CD14-positive monocyte (primary cell): Measurements from ENCODE around the gene LMO7. TPM values are rescaled to one million over a fixed set of nuclear protein-coding genes. Genes with fewer than 3 reads are reported as not detected.

Experiments used
- DNase-seq, 3 donors: peaks; one replicate each; pipeline ENCODE4 v3.0.0-alpha.2; 2011 to 2022
- H2AFZ ChIP-seq: 2 replicates; pipeline ENCODE4 v1.6.0; 2012; ENCODE audit warnings: mild to moderate bottlenecking, low read depth, low read length, inconsistent platforms; ENCODE audit not compliant: insufficient read depth, poor library complexity, severe bottlenecking
- H3K27ac ChIP-seq, 2 donors: 1 replicate in 1 of 2; 2 replicates in 1 of 2; pipeline ENCODE4 v1.5.1; 2012 to 2013; ENCODE audit warnings: low read length in 2 of 2, control low read depth in 1 of 2, inconsistent platforms in 1 of 2, low read depth in 1 of 2, mild to moderate bottlenecking in 1 of 2
- H3K27me3 ChIP-seq, 2 donors: one replicate each; pipeline versions ENCODE4 v1.6.0 to v1.6.1; 2011 to 2013; ENCODE audit warnings: low read length in 2 of 2; ENCODE audit not compliant: control insufficient read depth in 2 of 2, insufficient read depth in 2 of 2
- H3K36me3 ChIP-seq, 2 donors: replicated peaks in 1 of 2; 1 replicate in 1 of 2; 2 replicates in 1 of 2; pipeline versions ENCODE4 v1.5.1 to v1.6.1; 2012 to 2013; ENCODE audit warnings: low read length in 2 of 2, control low read depth in 1 of 2, inconsistent platforms in 1 of 2, mild to moderate bottlenecking in 1 of 2; ENCODE audit not compliant: insufficient read depth in 2 of 2, control insufficient read depth in 1 of 2
- H3K4me1 ChIP-seq, 2 donors: 1 replicate in 1 of 2; 2 replicates in 1 of 2; pipeline versions ENCODE4 v1.5.1 to v1.6.1; 2012 to 2013; ENCODE audit warnings: low read length in 2 of 2, control low read depth in 1 of 2, inconsistent platforms in 1 of 2, mild to moderate bottlenecking in 1 of 2, moderate library complexity in 1 of 2; ENCODE audit not compliant: insufficient read depth in 2 of 2, control insufficient read depth in 1 of 2
- H3K4me2 ChIP-seq: replicated peaks from 2 replicates; pipeline ENCODE3; 2012; ENCODE audit warnings: low read length, moderate library complexity, mild to moderate bottlenecking; ENCODE audit not compliant: poor library complexity, severe bottlenecking; ENCODE audit errors: extremely low read depth
- H3K4me3 ChIP-seq, 3 experiments: fragments of 200-600 bp in 1 of 3; sonication (generic) in 1 of 3; replicated peaks in 1 of 3; 1 replicate in 2 of 3; 2 replicates in 1 of 3; pipeline ENCODE4 v1.5.1; 2011 to 2013; ENCODE audit warnings: low read length in 3 of 3, mild to moderate bottlenecking in 3 of 3, control low read depth in 2 of 3, low read depth in 2 of 3, inconsistent platforms in 1 of 3, moderate library complexity in 1 of 3
- H3K79me2 ChIP-seq: 2 replicates; pipeline ENCODE4 v1.6.0; 2012; ENCODE audit warnings: mild to moderate bottlenecking, control low read depth, inconsistent platforms, low read length, moderate library complexity; ENCODE audit not compliant: insufficient read depth
- H3K9ac ChIP-seq: 2 replicates; pipeline ENCODE4 v1.6.0; 2017; ENCODE audit warnings: low read length, mild to moderate bottlenecking; ENCODE audit not compliant: insufficient read depth, poor library complexity, severe bottlenecking
- H3K9me3 ChIP-seq, 2 donors: replicated peaks in 1 of 2; 1 replicate in 1 of 2; 2 replicates in 1 of 2; pipeline versions ENCODE4 v1.5.1 to v1.6.1; 2012 to 2013; ENCODE audit warnings: low read length in 2 of 2, control low read depth in 1 of 2; ENCODE audit not compliant: control insufficient read depth in 1 of 2, insufficient read depth in 1 of 2
- H4K20me1 ChIP-seq: 2 replicates; pipeline ENCODE4 v1.6.0; 2012; ENCODE audit warnings: mild to moderate bottlenecking, low read length, control low read depth, moderate library complexity; ENCODE audit not compliant: insufficient read depth
- H3K27ac Mint-ChIP-seq, 7 donors: one replicate each; pipeline ENCODE4 v1.8.0; 2020; ENCODE audit warnings: mild to moderate bottlenecking in 7 of 7, mixed read lengths in 7 of 7, moderate library complexity in 6 of 7, inconsistent platforms in 2 of 7
- H3K27me3 Mint-ChIP-seq, 3 donors: one replicate each; pipeline ENCODE4 v1.8.0; 2021 to 2022; ENCODE audit warnings: low read depth in 3 of 3, mild to moderate bottlenecking in 3 of 3, mixed read lengths in 3 of 3, moderate library complexity in 3 of 3, inconsistent platforms in 1 of 3
- H3K36me3 Mint-ChIP-seq, 2 donors: one replicate each; pipeline ENCODE4 v1.8.0; 2020; ENCODE audit warnings: mixed read lengths in 2 of 2, inconsistent platforms in 1 of 2, mild to moderate bottlenecking in 1 of 2
- H3K4me1 Mint-ChIP-seq: one replicate; pipeline ENCODE4 v1.8.0; 2020; ENCODE audit warnings: mild to moderate bottlenecking, mixed read lengths
- H3K4me3 Mint-ChIP-seq, 2 donors: one replicate each; pipeline ENCODE4 v1.8.0; 2020; ENCODE audit warnings: mild to moderate bottlenecking in 2 of 2, mixed read lengths in 2 of 2, moderate library complexity in 1 of 2
- H3K9me3 Mint-ChIP-seq, 7 donors: one replicate each; pipeline ENCODE4 v1.8.0; 2020 to 2022; ENCODE audit warnings: mixed read lengths in 7 of 7, mild to moderate bottlenecking in 6 of 7, moderate library complexity in 6 of 7, inconsistent platforms in 2 of 7
- CTCF ChIP-seq: fragments of 200-600 bp; IDR thresholded peaks from one replicate; pipeline ENCODE4 v1.8.0; 2022; ENCODE audit warnings: antibody characterized with exemption, mild to moderate bottlenecking
- WGBS: methylation state at CpG from one replicate; pipeline ENCODE4 v1.1.5; 2013; ENCODE audit warnings: missing lambda C conversion rate; ENCODE audit not compliant: insufficient coverage; 5-methylcytosine and 5-hydroxymethylcytosine counted together
- intact Hi-C, 2 donors: fragments of 100-400 bp; cut with micrococcal nuclease; formaldehyde crosslinking; loops; one replicate each; pipeline versions ENCODE4 v1.15.0 to v1.15.1; 2023
- polyA minus RNA-seq: library from RNA; depleted of rRNA, polyadenylated mRNA; stranded (reverse); fragments of >200 nt; gene quantifications from 2 replicates; pipeline ENCODE4 v1.2.3, GENCODE V29; 2012
- polyA plus RNA-seq, 3 donors: library from polyadenylated mRNA; depleted of rRNA in 1 of 3; unstranded in 2 of 3; stranded (reverse) in 1 of 3; fragments of 300-500 nt in 2 of 3; fragments of >200 nt in 1 of 3; fragmentation: Illumina TruSeq in 2 of 3; gene quantifications; 1 replicate in 2 of 3; 2 replicates in 1 of 3; pipeline ENCODE4 v1.2.3, GENCODE V29; 2012 to 2021
- total RNA-seq, 12 experiments: library from RNA in 1 of 12; stranded (reverse) in 1 of 12; fragments of 120-200 nt in 1 of 12; gene quantifications; one replicate each; pipeline ENCODE4 v1.2.4 and lab custom pipeline; 2013 to 2026; ENCODE audit warnings: mixed read lengths in 6 of 12, inconsistent platforms in 1 of 12

LMO7 gene
- 2.9 TPM for total RNA-seq (2013)
- 1 to 10 TPM in 1 of 3 donors, under 1 TPM in 2; 0.79 to 1.6 (median 0.90) TPM for polyA plus RNA-seq
- polyA minus RNA-seq: 0.88 and 1.5 TPM in 2 replicates
- total RNA-seq (lab: John Stamatoyannopoulos, UW): 1.4 to 10.4 (median 2.5) reads per million in 11 experiments

DNA sequence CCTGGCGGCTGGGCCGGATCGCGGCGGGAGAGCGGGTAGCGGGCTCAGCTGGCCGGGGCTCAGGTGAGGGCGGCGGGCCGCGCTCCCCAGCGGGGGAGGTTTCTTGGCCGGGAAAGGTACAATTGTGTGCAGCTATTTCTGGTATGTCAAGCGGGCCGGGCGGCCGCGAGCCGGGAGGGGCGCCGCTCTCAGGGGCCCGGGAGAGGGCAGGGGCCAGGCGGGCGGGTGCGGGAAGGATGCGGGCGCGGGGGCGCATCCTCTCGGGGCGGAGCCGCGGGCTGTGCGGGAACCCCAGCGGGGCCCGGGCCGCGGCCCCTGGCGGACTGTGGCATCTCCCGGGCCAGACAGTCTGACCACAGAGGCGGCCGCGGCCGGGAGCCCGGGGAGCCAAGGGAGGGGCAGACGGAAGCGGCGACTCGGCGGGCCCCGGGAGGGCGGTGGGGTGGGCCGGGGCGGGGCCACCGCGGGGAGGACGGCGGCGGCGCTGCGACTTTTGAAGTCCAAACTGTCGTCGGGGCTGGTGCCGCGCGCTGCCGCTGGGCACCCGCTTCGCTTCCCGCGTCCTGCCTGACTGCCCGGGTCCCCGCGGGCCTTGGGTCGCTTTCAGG is at the start of gene LMO7:
Gene LMO7 (plus strand): TSS at position 503 of the 608 bp plus-strand sequence. CDS start 328 bp downstream, outside the sequence.
- Histone ChIP-seq H3K9me3 (no peaks in the 10 kb centered on the region), H3K27ac (no peak within 1 kb of the TSS), H4K20me1 (no peaks in the 10 kb centered on the region), H3K4me1 (peaks cover 10 to 15% of the 10 kb centered on the region in 2 donors), H3K79me2 (no peaks in the 10 kb centered on the region), H3K4me3 (peak within 1 kb of the TSS; percentile 43 to 79 (median 65)), H3K27me3 (peaks cover 26 to 35% of the 10 kb centered on the region in 2 donors), H3K9ac (peak within 1 kb of the TSS; percentile 36), H2AFZ (peak within 1 kb of the TSS; percentile 82), H3K4me2 (peak within 1 kb of the TSS; percentile 90), H3K36me3 (no peaks in the 10 kb centered on the region)
- peaks cover 39 to 51% (median 42%) of the 10 kb centered on the region in 3 donors for H3K27me3 Mint-ChIP-seq
- H3K9me3 Mint-ChIP-seq: peaks cover 0 to 8% (median 4%) of the 10 kb centered on the region in 7 donors
- H3K27ac Mint-ChIP-seq: no peak within 1 kb of the TSS
- DNase-seq: peak in 1 of 3 donors; percentile 15
- no peak for TF ChIP-seq CTCF
- intact Hi-C loops: no loop called here
- WGBS: under 1% methylated on average over 76 of the region's 76 CpGs
- H3K4me3 Mint-ChIP-seq: peak within 1 kb of the TSS; percentile 83 to 91
- H3K4me1 Mint-ChIP-seq: peaks cover 14% of the 10 kb centered on the region
- peaks cover 3 to 4% of the 10 kb centered on the region in 2 donors for H3K36me3 Mint-ChIP-seq

- H3K4me1 ChIP-seq: no peaks in the 10 kb centered on the region
- TF ChIP-seq CTCF: no peak
- Mint-ChIP-seq H3K36me3 (peaks cover 45 to 46% of the 10 kb centered on the region in 2 donors), H3K27me3 (no peaks in the 10 kb centered on the region), H3K27ac (no peak overlapping the region), H3K4me3 (no peak overlapping the region), H3K9me3 (peaks cover 9 to 21% (median 15%) of the 10 kb centered on the region in 7 donors), H3K4me1 (peaks cover 4% of the 10 kb centered on the region)
- no peak overlapping the region for H2AFZ ChIP-seq
- H3K4me3 ChIP-seq: no peak overlapping the region
- no peaks in the 10 kb centered on the region for H4K20me1 ChIP-seq
- intact Hi-C loops: no loop called here
- no peak overlapping the region for H3K9ac ChIP-seq
- no peak overlapping the region for H3K27ac ChIP-seq
- no CpG with 5 or more reads among the region's 1 CpG for WGBS
- H3K79me2 ChIP-seq: no peaks in the 10 kb centered on the region
- no peaks in the 10 kb centered on the region for H3K27me3 ChIP-seq
- DNase-seq: no peak
- peaks cover 9 to 14% of the 10 kb centered on the region in 2 donors for H3K9me3 ChIP-seq
- peaks cover 21 to 48% of the 10 kb centered on the region in 2 donors for H3K36me3 ChIP-seq
- H3K4me2 ChIP-seq: no peak overlapping the region
Measured at GRCh38 chr13:75587679-75588078, 48.5 kb upstream of the LMO7 start.
